NOMO-1 treated with dmso at 0.1 percent for 144 hours (cell line): Measurements from ENCODE around the gene DST.
"Not testable (repeated sequence)": the region's sequence is repeated elsewhere in the genome, so short reads cannot be mapped to it uniquely, and the experiment has no call there.

Experiments
- DNase-seq: peaks from one replicate; lab custom pipeline; 2025; ENCODE audit not compliant: unreplicated experiment; lab: John Stamatoyannopoulos, UW

Gene DST

GRCh38 chr6:56518995-56519767 lies 123.5 kb downstream of the DST start:
- no peak for DNase-seq

GRCh38 chr6:56517155-56517745 lies 125.4 kb downstream of the DST start:
- no peak for DNase-seq

- DNase-seq, result no peak
Measured at GRCh38 chr6:56516003-56516402, 126.7 kb downstream of the DST start.

GRCh38 chr6:56515081-56515905 lies 127.4 kb downstream of the DST start:
- no peak for DNase-seq

- DNase-seq, result no peak
Measured at GRCh38 chr6:56514395-56514794, 128.3 kb downstream of the DST start.

- DNase-seq, result no peak
Measured at GRCh38 chr6:56513631-56514030, 129.1 kb downstream of the DST start.

- no peak for DNase-seq
Measured at GRCh38 chr6:56511591-56511990, 131.1 kb downstream of the DST start.

GRCh38 chr6:56510984-56511531 lies 131.6 kb downstream of the DST start:
- no peak for DNase-seq

- no peak for DNase-seq
Measured at GRCh38 chr6:56509031-56509430, 133.7 kb downstream of the DST start.

- no peak for DNase-seq
Measured at GRCh38 chr6:56507517-56507916, 135.2 kb downstream of the DST start.

GRCh38 chr6:56505512-56506260 lies 137.0 kb downstream of the DST start:
- DNase-seq, result no peak

- DNase-seq, result no peak
Measured at GRCh38 chr6:56501993-56502392, 140.7 kb downstream of the DST start.

- no peak for DNase-seq
Measured at GRCh38 chr6:56499095-56499494, 143.6 kb downstream of the DST start.

- no peak for DNase-seq
Measured at GRCh38 chr6:56497691-56498090, 145.0 kb downstream of the DST start.

- no peak for DNase-seq
Measured at GRCh38 chr6:56497240-56497639, 145.4 kb downstream of the DST start.

- DNase-seq, result not testable (repeated sequence)
Measured at GRCh38 chr6:56496650-56497049, 146.0 kb downstream of the DST start.

- DNase-seq, result no peak
Measured at GRCh38 chr6:56495654-56496053, 147.0 kb downstream of the DST start.

- DNase-seq, result no peak
Measured at GRCh38 chr6:56491606-56492328, 150.9 kb downstream of the DST start.

- no peak for DNase-seq
Measured at GRCh38 chr6:56490993-56491392, 151.7 kb downstream of the DST start.

- no peak for DNase-seq
Measured at GRCh38 chr6:56489559-56489958, 153.1 kb downstream of the DST start.
